Renal cortical epithelial cell (primary cell): ENCODE measurements around the gene SKAP1. TPM values are rescaled to one million over a fixed set of nuclear protein-coding genes. Genes with fewer than 3 reads are reported as not detected.

Experiments
- DNase-seq: peaks from one replicate; pipeline ENCODE4 v3.0.0-alpha.2; 2011; ENCODE audit warnings: low read depth
- total RNA-seq: library from RNA; depleted of rRNA; stranded (reverse); fragments of >200 nt; gene quantifications from 2 replicates; pipeline ENCODE4 v1.2.3, GENCODE V29; 2014

Gene SKAP1
- total RNA-seq = 11.9 and 15.6 TPM in 2 replicates

GRCh38 chr17:48429638-48430586, at the start of gene SKAP1:
Gene SKAP1, minus strand, starts transcription at chr17:48430214.
- DNase-seq = no peak

- peak; percentile 68 for DNase-seq
These were observed 49.0 kb upstream of the SKAP1 start for GRCh38 chr17:48479014-48479402.

GRCh38 chr17:48478224-48479013, 48.4 kb upstream of the SKAP1 start:
- no peak for DNase-seq

DNA sequence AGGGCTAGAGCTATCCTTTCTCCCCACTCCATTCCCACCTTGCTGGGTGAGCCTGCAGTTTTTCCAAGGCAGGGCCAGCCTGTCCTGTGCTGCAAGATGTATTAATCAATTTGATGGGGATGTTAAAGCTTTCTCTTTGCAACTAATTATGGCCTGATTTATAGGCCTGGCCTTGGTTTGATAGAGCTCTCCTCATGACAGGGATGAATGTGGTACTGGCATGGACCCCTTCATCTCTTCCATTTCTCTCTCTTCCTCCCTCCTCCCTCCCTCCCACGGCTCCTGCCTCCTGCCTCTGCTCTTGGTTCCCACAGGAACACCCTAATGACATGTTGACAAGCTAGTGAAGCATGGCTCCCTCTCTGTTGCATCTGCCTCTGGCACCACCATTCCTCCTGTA, 47.2 kb upstream of the SKAP1 start:
- DNase-seq = no peak

DNA sequence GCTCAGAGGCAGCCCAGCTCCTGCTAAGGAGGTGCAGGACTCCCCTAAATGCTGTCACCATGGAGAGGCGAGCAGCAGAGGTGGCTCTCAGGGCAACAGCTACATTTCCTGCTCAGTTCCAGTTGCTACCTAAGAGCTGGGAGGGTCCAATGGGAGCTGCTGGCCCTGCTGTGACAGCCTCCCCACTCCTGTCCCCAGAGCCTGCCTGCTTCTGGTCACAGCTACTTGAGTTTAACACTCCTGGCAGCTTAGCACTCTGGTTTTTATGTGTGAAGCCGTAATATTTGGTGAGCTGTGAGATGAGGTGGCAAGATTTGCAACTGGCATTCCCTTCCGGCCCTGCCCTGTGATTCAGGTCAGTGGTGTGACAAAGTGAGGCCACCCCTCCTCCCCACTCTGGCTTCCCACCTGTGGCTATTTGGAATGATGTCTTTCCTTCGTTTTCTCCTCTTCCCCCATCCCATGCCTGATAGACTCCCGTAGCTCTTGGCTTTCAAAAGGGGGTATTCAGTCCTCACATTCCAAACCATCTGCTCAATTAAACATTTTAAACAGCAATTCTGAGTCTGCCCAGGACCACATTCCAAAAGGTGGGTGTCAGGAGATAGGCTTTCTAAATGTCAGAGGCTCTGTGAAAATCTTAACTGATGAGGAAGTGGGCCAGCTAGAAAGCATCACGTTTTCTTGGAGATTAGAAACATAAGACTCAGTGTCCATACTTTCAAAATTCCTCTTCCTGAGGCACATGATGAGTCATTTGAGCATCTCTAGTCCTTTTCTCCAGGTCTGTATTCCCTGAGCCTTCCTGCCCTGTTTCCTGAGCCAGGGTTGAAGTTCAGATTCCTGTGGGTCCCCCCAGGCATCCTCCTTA, 42.6 kb upstream of the SKAP1 start:
- peak; percentile 87 for DNase-seq

DNA sequence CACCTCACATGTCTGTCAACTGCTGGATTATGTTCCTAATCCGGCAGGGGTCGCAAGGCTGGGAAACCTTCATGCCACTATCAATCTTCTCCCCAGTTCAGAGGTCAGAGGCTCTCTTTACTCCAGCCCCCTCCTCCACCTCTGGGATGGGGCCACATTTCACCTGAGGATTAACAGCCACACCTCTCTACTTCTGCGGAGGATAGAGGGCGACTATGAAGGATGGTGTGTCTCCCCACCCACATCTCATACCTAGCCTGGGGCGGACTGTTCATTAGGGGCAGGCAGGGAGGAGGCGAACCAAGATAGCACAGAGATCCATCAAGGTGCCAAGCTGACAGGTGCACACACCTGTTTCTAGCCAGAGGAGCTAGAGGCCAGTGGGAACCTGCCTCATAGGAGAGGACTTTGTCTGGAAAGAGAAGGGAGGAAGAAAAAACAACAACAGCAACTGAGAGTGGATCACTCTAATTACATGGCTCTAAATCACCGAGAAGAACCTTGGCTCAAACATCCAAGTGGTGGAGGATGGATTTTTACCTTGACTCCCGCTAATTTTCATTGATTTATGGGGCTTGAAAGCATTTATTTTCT, 41.9 kb upstream of the SKAP1 start:
- no peak for DNase-seq

GRCh38 chr17:48470388-48471034, 40.5 kb upstream of the SKAP1 start:
- DNase-seq = no peak

- DNase-seq = no peak
These were observed 39.2 kb upstream of the SKAP1 start for GRCh38 chr17:48469227-48469626.

DNA sequence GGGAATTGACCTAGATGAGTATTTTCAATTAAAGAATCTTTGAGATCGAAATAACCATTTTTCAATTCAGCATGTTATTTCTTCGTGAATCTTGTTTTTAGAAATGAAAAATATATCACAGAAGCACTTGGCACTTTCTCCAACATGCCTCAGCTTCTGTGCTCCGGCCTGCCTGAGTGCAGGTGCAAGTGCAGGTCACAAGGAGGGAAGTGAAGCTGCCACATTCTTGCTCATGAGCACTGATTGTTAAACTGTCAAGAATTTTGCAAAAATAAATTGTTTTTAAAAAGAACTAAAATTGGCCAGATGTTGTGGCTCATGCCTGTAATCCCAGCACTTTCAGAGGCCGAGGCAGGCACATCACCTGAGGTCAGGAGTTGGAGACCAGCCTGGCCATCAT, 38.3 kb upstream of the SKAP1 start:
- no peak for DNase-seq

GRCh38 chr17:48465884-48466283, 35.9 kb upstream of the SKAP1 start:
- no peak for DNase-seq

- DNase-seq = no peak
These were observed 33.5 kb upstream of the SKAP1 start for GRCh38 chr17:48463526-48463925.

GRCh38 chr17:48462946-48463345, 32.9 kb upstream of the SKAP1 start:
- DNase-seq = no peak

DNA sequence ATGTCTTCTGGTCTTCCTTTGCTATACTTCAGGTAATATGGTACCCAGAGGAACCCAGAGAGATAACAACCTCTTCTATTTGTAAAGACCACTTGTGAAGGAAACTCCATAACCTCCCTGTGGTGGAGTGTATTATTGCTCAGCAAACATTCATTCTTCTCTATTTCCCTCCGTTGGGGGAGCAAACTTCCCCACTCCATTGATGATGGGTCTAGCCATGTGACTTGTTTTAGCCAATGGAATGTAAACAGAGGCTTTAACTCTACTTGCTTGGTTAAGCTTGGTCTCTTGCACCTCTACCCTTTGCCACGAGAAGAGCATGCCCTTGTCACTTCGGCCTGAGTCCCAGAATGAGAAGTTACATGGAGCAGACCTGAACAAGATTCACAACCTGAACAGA, 30.0 kb upstream of the SKAP1 start:
- DNase-seq = no peak

GRCh38 chr17:48459070-48459844, 29.2 kb upstream of the SKAP1 start:
- DNase-seq = no peak

DNA sequence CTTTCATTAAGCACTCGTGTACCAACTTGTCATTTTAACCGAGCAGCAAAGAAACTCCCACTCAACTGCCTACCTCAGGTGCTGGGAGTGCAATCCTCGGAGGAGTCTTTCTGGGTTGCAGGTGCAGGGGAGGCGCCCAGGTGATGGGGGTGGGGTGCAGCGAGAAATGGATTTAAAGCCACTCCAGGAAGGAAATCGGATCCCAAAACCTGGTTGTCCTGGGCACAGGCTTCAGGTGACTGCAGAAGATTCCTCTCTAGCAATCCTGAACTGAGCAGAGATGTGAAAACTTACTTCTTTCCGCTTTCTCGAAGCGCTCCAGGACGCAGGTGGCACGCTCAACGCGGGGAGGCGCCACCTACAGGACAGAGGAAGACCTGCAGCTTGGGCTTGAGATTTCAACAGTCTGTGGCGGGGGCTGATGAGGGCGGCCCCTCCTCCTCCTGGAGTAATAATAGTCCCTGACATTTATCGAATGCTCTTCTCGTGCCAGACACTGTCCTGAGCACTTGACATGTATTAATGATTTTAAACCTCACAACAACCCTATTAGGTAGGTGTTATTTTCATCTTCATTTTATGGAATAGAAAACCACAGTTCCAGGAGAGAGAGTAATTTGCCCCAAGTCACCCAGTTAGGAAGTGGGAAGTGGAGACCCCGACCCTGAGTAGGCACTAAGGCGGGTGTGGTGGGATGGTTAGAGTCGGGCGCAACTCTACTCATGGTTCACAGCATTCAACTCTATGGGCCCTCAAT, 27.2 kb upstream of the SKAP1 start:
- DNase-seq = peak; percentile 43

DNA sequence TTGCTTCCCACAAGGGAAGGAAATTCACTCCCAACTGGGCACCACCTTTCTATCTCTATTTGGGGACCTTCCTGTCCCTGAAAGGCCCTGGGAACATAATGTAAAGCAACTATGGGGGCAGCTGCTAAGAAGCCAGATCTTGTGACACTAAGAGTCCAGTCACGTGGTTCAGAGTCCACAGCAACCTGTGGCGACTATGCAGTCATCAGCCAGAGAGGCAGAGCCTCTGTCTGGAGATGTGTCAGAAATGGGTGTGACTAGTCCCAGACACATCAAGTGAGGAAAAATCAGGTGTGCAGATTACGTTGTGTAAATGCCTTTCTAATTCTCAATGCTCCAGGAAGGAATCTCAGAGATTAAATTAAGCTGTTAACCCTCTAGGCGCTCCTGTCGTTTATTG, 26.6 kb upstream of the SKAP1 start:
- peak; percentile 73 for DNase-seq

DNA sequence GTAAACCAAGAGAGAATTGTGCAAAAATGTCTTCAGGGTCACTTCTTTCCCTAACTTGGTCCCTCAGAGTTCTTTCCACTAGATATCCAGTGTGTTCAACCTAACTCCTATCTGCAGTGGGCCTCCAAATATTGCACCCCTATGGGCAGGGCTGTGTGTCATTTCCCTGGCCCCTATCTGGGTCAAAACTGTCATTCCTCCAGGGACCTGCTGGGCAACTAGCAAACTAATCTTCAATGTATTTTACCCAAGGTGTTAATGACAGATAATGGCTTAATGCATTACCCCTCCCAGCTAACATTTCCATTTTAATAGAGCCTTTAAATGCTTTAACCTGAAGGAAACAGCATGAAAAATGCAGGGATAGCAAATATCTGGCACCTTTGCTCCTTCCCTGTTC, 25.8 kb upstream of the SKAP1 start:
- DNase-seq = no peak

- DNase-seq = no peak
These were observed 23.4 kb upstream of the SKAP1 start for GRCh38 chr17:48453447-48453846.

GRCh38 chr17:48451489-48451888, 21.5 kb upstream of the SKAP1 start:
- peak; percentile 22 for DNase-seq
